GM18861 (cell line): ENCODE data around the gene CXCL16.
"Not testable (repeated sequence)": the region's sequence is repeated elsewhere in the genome, so short reads cannot be mapped to it uniquely, and the experiment has no call there.

Experiments used
- ATAC-seq: cut with Tn5 transposase; IDR thresholded peaks from one replicate; pipeline ENCODE4 v1.9.1; 2021; ENCODE audit not compliant: unreplicated experiment

Gene CXCL16

GRCh38 chr17:4701116-4701515 is 38.6 kb downstream of the CXCL16 start:
- ATAC-seq: no peak

GRCh38 chr17:4699401-4700056 is 40.2 kb downstream of the CXCL16 start:
- not testable (repeated sequence) for ATAC-seq

- no peak for ATAC-seq
Measured at GRCh38 chr17:4696437-4696805, 43.3 kb downstream of the CXCL16 start.

GRCh38 chr17:4693416-4693815 is 46.3 kb downstream of the CXCL16 start:
- no peak for ATAC-seq

- ATAC-seq: no peak
Measured at GRCh38 chr17:4691686-4692085, 48.0 kb downstream of the CXCL16 start.

- no peak for ATAC-seq
Measured at GRCh38 chr17:4690745-4691144, 49.0 kb downstream of the CXCL16 start.

GRCh38 chr17:4689872-4690271 is 49.9 kb downstream of the CXCL16 start:
- not testable (repeated sequence) for ATAC-seq

- not testable (repeated sequence) for ATAC-seq
Measured at GRCh38 chr17:4683739-4684138, 56.0 kb downstream of the CXCL16 start.
